Endometrium (tissue), 2 donors: ENCODE data around the gene ERH.

Experiments used
- FAIRE-seq: peaks from 2 replicates; lab custom pipeline; 2012; peaks lifted over from hg19 to GRCh38; lab: Jason Lieb, UNC
- donor health status: control.
- donor health status: control.

ERH gene

DNA sequence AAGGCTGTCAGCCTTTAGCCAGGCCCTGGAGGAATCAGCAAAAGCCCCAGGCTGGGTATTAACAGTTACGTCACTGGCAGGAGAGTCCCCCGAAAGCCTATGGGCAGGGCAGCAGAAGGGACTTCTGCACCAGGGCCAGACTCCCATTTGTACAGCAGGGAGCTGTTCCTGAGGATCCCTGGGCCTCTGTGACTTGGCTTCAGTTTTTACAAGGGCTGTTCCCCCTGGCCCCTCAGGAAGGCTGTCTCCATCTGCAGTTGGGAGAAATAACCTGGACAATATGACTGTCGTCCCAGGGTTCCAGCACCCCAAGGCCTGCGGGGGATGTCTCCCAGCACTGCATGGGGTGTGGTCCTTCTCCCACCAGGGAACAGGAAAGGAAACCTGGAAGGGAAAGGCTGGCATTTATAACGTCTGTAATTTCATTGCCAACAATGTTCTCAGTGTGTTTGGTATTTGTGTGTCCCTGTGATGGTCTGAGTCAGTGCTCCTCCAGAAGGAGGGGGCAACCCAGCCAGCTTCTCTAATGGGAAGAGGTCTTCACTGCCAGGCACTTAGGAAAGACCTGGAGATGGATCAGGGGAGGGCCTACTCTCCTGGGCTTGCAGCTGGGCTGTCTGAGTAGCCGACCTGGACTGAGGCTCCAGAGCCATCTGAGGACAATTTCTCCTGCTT, 42.4 kb downstream of the ERH start:
- FAIRE-seq = no peak

DNA sequence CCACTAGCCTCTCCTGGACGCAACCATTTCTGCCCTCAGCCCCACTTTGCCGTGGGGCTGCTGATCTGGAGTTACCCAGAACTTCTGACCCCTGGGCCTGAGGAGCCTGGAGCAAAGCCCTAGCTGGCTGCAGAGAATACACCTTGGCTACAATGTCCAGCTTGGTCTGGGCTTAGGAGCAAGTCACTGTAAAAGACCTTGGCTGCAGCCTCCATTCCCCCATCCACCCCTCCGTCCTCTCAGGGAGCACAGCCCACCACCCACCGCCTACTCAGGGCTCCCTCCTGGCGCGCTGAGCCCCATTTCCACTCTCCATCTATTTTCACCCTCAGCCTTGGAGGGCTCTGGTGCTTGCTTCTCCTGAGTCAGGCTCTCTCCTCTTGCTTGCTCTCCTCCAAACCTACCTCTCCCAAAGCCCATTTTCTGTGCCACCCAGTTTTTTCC, 42.9 kb downstream of the ERH start:
- no peak for FAIRE-seq

DNA sequence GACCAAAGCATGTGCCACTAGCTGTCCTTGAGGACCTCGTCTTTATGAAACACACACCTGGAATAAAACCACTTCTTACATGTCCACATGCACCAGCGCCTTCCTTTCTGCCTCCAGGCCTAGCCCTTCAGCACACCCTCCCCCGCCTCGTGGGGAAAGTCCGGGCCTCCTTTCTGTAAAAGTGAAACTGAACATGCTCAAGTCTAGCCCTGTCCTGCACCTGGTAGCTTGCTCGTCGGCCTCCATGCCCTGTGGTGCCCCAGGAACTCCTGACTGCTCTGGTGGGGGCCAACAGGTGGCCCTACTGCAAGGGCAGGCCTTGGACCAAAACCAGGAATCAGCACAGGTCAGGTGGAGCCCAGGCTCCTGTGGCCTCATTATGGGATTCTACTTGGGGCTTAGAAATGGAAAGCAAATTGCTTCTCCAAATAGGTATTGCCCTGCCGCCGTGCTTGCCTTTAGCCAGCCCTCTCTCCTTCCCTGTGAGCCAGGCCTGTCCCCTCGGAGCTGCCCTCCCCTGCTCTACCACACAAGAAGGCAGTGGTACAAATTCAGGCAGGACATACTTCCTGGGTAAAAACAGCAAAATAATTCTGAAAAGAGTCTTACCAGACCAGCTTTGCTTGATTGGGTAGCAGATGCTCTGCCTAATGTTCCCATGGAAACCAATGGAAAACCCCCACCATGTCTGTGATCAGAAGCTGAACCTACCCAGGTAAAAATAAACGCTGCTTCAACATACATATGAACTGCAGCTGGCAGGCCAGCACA, 43.5 kb downstream of the ERH start:
- FAIRE-seq = no peak

DNA sequence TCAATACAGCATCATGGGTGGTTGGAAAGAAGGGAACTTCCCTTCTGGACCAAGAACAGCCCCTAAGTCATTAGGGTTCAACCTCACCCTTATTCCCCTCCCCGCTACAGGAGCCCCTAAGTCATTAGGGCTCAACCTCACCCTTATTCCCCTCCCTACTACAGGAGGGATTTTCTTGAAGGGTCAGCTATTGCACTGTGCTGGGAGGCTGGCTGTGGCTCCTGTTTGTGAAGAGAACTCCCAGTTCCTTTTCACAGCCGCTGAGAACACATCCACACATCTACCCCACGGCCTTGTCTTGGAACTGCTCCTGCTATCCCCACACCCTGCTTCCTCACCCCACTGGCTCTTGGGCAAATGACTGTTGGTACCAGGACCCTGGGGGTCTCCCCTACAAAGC, 44.9 kb downstream of the ERH start:
- no peak for FAIRE-seq

DNA sequence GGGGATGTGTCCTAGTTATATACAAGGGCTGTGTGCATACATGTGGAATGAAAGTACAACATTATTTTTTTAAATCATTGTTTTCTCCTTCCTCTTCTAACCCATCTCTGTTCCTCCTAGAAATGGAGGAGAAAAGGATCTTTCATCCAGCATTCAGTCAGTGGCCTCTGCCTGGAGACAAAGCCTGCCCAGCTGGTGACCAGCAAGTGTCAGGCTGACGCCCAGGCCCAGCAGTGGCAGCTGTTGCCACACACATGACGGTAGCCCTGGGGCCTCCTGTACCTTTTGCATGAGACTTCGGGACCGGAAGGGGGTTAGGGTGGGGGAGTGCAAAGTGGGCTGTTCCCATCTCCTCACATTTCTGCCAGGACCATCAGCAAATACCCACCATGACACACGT, 46.2 kb downstream of the ERH start:
- no peak for FAIRE-seq

DNA sequence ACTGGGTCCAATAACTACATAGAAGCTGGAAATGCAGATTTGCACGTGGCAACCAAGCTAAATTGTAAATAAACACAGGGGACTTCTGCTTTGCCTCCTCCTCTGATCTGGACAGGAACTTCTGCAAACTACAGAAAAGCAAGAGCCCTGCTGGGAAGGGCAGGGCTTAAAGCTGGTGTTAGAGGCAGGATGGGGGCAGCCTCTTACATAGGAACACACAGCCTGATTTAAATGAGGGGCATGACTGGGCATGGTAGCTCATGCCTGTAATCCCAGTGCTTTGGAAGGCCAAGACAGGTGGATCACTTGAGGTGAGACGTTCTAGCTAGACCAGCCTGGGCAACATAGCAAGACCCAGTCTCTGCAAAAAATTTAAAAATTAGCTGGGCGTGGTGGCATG, 46.7 kb downstream of the ERH start:
- FAIRE-seq = no peak

DNA sequence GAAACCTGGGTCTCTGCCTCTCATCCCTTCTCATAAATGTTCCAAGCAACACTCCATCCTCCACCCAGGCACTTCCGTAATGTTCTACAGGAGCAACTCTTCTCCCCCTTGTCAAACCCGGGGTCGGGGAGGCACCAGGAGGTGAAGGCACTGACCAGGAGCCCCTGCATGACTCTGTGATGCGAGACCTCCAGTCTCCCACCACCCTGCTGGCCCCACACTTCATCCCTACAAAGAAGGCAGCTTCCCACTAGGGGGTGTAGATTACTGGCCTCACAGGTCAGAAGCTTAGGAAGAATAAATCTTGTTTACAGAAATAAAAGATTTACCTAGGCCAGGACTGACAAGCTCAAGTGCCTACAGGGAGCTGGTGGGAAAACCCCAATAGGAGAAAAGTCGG, 47.2 kb downstream of the ERH start:
- no peak for FAIRE-seq

DNA sequence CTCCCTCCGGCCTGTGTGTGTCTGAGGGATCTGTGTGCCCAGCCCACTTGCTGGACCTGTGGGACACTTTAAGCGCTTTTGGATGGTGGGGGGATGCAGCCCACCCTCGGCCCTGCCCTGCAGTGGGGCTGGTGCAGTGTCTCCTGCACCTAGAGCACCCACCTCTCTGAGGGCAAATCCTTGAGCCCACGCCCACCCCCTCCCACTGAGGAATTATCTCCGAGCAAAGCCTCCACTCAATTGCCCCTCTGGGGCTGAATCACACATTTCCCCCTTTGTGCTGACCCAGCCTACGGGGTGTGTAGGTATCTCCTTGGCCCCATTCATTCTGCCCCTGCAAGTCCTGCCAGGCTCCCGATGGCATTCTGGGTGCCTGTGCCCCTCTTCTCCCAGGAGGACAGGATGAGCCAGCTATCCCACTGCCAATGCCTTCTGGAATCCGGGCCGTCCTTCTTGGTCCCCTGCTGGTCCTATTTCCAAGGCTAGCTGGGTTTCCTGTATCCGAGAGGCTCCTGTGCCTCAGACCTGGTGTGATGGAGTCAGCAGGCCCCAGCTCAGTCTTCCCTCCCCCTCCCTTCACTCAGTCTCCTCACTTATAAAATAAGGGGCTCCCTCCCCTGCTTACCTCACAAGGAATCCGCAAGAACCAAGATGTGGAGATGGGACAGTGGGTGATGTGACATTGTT, 48.9 kb downstream of the ERH start:
- no peak for FAIRE-seq

DNA sequence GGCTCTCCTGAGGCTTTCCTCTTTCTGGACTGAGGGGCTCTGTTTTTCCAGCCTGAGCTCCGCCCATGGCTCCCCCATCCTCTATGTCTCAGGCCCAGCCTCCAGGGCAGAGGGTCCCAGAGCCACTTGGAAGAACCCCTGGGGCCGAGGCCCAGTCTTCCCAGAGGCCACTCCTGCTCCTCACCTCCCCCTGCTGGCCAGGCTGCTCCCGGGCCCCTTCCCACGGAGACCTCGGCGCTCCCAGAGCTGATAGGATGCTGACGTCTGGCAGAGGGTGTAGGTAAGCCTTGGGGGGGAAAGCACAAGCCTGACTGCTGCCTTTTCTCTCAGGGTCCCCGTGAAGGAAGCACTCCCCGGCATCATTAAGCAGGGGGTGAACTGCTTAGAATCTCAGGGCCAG, 51.4 kb downstream of the ERH start:
- no peak for FAIRE-seq

DNA sequence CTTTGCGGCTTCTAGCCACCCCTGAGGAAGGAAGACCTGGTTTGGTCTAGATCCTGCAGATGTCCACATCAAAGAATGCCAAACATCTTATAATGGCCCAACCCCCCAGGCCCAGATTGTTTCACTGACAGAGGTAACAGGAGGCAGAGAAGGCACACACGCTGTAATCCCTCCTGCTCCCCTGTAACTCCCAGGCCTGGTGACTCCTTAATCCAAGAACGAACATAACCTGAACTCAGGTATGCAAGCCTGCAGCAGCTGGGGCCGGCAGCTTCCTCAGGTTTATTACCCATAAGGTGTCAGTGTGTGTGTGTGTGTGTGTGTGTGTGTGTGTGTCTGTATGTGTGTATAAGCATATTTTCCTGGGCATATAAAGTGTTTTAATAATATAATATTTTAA, 52.7 kb downstream of the ERH start:
- FAIRE-seq = no peak

DNA sequence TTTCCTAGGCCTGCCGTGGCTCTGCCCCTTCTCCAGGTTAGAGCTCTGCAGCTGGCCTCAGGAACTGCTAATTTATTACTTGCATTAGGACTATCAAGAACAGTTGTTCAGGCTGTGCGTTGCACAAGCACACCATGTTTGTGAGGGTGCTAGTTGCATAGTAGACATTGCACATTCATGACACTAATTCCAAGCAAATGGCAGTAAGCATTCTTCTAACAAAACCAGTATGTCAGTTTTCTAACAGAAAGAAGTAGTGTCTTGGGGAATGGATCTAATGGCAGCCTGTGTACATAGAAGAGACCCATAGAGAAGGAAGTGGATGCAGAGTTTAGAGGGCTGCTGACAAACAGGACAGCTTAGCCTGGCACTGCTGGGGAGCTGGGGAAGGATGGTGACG, 53.9 kb downstream of the ERH start:
- no peak for FAIRE-seq

DNA sequence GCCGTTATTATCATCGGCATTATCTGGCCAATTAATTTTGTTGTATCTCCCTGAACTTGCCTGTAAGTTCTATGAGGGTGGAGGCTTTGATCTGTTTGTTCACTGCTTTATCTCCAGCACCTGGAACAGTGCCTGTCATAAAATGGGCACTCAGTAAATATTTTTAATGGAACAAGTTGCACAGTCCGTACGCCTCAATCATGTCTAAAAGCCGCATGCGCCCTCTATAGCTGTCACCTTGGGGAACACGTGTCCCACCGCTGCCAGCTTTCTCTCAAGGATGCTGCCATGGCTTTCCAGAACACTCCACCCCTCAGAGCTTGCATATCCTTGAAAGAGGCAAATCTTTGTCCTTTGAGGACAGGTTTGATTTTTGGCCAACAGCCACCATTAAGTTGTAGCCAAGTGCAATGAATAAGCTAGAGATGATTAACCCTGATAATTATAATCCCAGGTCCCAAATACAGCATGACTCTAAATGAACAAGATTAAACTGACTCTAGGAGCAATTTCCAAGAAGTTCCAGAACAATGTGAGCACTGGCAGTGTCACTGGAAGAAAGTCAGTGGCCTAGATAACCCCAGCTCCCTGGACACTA, 55.1 kb downstream of the ERH start:
- FAIRE-seq = no peak

DNA sequence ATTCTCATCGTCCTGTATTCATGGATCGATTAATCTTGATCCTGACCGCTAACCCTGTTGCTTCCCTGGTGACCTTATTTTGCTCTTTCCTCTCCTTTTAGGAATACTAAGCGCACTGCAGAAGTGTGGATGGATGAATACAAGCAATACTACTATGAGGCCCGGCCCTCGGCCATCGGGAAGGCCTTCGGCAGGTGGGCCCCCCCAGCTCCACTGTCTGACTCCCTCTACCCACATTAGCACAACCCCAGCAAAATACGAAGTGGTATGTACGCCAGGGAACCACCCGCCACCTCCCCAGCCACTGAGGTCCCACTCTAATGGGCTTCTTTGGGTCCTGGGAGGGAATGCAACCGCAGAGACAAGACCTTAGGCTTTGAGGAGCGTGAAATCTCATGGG, 58.7 kb downstream of the ERH start:
- FAIRE-seq = no peak

DNA sequence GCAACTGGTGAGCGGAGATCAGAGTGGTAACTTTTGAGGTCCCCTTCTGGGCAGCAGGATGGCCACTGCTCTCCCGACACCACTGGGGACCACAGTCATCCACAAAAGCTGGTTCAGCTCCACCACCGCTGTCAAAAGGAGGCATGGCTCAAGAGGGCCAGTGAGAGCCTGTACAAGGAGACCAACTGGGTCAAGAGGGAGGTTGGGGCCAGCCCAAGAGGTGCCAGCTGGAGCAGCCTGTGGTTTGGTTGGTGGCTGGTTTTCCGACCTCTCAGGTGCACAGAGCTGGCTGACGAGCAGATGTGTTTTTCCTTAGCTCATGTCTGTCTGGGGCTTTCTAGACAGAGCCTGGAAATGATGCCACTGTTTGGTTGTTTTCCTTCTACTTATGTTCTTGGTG, 60.1 kb downstream of the ERH start:
- no peak for FAIRE-seq

DNA sequence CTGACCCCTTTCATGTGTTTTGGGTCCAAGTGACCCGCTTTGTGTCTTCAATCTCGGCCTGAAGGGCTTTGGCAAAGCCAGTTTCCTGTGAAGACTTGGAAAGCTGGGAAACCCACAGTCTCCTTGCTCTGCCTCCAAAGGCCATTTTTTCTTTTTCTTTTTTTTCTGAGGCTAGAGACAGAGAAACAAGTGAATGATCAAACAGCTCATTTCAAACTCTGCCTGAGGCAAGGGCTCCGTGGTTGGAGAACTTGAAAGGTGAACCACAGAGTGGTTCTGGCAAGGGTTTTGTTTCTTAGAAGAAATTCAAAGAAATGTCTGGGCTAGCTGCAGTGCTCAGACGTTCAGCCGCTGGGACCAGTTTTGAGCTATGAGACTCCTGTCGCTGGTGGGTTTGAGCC, 62.7 kb downstream of the ERH start:
- FAIRE-seq = no peak

DNA sequence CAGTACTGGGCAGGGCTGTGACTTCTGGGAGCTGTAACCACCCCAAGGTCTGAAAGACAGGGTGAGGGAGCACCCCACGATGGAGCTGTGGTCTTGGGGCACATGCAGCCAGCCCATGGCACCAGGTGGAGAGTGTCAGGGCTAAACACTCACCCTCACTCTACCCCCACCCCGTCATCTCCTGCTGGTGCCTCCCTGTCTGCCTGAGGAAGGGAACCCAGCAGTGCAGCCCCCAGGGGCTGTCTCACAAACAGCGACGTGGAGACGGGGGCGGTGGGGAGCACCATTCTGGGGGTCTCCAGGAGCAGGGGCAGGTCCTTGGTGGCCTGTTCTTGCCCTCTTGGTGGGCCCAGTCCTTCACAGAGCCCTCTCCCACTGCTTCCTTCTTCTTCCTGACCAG, 63.5 kb downstream of the ERH start:
- no peak for FAIRE-seq

DNA sequence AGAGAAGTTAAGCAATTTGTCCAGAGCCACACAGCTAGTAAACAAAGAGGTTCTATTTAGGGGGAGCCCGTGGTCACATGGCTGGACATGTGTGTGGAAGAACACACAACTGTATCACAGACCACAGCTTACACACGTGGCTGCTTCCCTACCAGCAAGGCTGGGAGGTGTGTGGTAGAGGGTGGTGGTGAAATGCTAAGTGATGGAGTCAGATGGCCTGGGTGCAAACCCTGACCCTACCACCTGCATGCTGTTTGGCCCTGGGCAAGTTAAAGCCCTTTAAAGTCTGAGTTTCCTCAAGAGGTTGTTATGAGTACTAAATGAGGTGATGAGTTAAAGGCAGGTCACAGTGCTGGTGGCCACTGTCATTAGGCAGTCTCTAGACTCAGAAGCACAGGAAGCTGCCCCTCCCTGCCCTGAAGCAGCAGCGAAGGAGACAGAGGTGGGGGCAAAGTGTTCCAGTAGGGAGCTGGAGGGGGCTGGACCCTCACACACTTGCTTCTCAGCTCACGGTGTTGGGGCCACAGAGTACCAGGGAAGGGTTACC, 64.2 kb downstream of the ERH start:
- no peak for FAIRE-seq

DNA sequence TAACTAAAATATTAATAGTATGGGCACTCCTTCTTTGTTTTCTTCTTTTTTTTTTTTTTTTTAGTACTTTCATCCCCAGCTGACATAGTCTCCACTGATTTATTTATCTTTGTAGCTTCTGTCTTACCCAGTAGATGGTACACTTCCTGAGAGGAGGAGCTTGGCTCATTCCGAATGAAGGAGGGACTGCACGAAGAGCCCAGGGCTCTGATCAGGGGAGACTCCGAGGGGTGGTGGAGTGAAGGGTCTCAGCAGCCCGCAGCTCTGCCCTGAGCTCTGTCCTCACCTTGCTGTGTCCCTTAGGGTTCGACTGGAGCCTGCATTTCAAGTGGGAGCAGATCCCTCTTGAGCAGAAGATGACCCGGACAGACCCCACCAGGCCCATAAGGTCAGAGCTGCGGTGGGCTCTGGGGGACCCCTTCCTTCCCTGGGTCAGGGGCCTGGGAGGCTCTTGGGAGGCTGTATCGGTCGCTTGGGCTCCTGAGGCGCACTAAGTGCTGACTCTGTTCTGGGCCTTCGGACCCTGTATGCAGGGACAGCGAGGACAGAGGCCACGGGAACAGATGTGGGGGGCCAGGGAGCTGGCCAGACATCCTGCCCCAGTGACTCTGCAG, 65.2 kb downstream of the ERH start:
- FAIRE-seq = no peak

DNA sequence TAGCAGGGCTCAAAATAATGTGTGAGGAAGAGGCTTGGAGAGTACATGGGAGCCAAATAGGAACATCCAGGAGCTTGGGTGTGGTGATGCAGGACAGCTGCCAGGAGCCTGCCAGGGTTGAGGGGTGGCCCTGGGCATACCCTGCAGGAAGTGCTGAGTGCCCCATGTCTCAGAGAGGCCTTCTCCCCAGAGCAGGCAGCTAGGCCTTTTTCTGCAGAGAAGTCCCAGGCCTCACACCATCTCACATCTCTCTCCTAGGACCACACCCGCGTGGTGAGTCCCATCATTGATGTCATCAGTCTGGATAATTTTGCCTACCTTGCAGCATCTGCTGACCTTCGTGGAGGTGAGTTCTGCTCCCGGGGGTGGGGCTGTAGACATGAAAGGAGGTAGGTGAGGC, 66.9 kb downstream of the ERH start:
- FAIRE-seq = no peak
